Measurements from ENCODE around the gene GMFB.

GMFB gene

DNA sequence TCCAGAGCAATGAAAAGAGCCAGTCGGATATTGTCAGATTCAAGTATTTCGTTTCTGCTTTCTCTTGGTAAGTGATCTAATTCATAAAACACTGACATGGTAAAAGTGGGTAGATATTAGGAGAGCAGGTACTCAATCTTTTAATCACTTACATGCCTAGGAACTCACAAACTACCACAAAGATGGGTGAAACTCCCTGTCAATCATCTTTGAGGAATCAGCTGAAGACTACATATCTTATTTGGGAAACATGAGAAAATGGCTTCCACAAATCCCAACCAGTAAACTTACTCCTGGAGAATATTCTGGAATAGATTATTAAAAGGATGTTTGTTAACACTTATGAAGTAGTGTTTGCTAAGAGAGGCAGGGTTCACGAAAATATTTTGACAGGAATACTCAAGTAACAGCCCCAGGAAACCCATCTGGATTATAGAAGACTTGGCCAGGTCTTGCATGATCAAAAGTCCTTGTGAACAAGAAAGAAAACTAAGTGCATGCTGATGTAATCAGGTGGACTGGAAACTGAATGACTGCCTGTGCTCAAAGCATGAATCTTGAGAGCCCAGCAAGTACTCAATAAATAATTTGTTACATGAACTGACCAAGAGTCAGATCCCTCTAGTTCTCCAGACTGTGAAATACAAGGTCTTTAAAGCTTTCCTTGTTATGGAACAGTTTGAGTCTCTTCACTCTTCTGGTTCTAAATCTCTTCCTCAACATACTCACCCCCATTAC lies 63.1 kb downstream of the GMFB start:
- DNase-seq (ENCODE audit: low read depth in 2 of 2) = no peak

DNA sequence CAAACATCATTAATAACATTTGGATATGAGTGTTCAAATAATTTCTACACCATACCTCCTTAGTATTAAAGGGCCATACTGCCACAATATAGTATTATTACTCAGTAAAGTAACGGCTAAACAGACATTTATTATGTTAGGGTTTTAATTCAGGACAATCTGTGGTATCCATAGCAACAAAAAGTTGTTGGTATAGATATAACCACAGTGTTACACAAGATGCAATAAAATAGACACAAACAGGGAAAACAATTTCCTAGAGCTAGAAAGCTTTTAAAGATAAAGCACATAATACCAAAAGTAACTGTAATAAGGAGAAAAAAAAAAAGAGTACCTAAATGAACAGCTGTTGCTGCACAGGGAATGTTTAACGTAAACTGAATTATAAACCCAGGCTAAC lies 63.7 kb downstream of the GMFB start:
- DNase-seq (ENCODE audit: low read depth in 2 of 2) = no peak

Measured in stimulated activated CD8-positive, alpha-beta memory T cell treated with anti-CD3 and anti-CD28 coated beads, Interleukin-2, amount 100 ng/mL, for 48 hours (primary cell).